Activated T-helper 2 cell treated with anti-CD3 and anti-CD28 coated beads, Interferon-gamma antibody, Interleukin-2, Interleukin-4, amounts not matched to agents 10 μg/mL and 5 μg/mL and 100 μg/mL, durations not matched to agents 14 hours and 24 hours and 36 hours (primary cell): ENCODE results near the gene GRK4. TPM values are rescaled to one million over a fixed set of nuclear protein-coding genes. Genes with fewer than 3 reads are reported as not detected.
"Not testable (repeated sequence)": the region's sequence is repeated elsewhere in the genome, so short reads cannot be mapped to it uniquely, and the experiment has no call there.

Source experiments
- DNase-seq: peaks from one replicate; pipeline ENCODE4 v3.0.0; 2021; ENCODE audit warnings: low spot score
- H3K27ac Mint-ChIP-seq: one replicate; pipeline ENCODE4 v1.8.0; 2021; ENCODE audit warnings: mixed read lengths
- H3K27me3 Mint-ChIP-seq: one replicate; pipeline ENCODE4 v1.8.0; 2021; ENCODE audit warnings: low read depth, mixed read lengths
- H3K36me3 Mint-ChIP-seq: one replicate; pipeline ENCODE4 v1.8.0; 2021; ENCODE audit warnings: low read depth, mixed read lengths
- H3K4me1 Mint-ChIP-seq: one replicate; pipeline ENCODE4 v1.8.0; 2021; ENCODE audit warnings: low read depth, mixed read lengths
- H3K4me3 Mint-ChIP-seq: one replicate; pipeline ENCODE4 v1.8.0; 2021; ENCODE audit warnings: low read depth, mild to moderate bottlenecking, moderate library complexity, mixed read lengths
- H3K9me3 Mint-ChIP-seq: one replicate; pipeline ENCODE4 v1.8.0; 2021; ENCODE audit warnings: mixed read lengths
- intact Hi-C: fragments of 100-400 bp; cut with micrococcal nuclease; formaldehyde crosslinking; loops from one replicate; pipeline ENCODE4 v1.15.1; 2023
- total RNA-seq: library from RNA; stranded (reverse); gene quantifications from 2 replicates; pipeline ENCODE4 v1.2.3, GENCODE V29; 2022

Gene GRK4
- total RNA-seq, 1 donor from 2014 or later = 4.5 TPM

DNA sequence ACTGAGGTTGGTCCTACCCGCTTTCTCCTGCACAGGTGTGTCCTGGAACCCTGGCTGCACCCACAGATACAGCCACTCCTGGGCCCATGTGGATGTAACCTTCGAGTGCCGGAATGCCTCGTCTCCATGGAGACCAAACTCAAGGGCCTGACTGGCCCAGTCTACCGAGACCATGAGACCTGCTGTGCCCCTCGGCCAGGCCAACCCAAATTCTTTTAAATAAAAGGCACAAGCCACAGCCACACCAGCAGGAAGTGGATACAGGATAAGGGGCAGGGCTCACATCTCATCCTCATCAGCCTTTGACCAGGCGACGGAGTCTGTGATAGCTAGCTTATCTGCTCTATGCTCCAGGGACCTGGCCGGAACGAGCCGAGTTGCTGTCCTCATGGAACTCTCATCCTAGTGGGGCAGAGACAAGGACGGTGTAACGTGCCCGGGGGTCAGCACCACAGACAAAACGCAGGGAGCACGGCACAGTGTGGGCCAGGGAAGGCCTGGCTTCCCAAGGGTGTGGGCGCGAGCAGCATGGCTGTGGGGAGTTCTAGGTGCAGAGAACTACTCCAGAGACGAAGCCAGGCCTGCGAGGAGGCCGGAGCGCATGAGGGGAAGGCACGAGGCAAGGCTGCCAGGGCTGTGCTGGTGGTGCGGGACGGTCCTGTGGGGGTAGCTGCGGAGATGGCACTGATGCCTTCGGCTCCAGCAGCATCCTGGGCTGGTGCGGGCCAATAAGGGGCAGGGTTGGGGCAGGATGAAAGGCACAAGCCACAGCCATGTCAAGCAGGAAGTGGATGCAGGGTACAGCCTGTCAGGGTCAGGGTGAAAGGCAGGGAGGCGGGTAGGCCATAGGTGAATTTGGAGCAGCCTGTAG lies 22.9 kb upstream of the GRK4 start:
- Mint-ChIP-seq H3K27ac (no peak overlapping the region), H3K36me3 (peaks cover 91% of the 10 kb centered on the region), H3K9me3 (no peaks in the 10 kb centered on the region), H3K4me3 (no peak overlapping the region), H3K4me1 (peaks cover 44% of the 10 kb centered on the region), H3K27me3 (no peaks in the 10 kb centered on the region)
- intact Hi-C loops = no loop called here
- no peak for DNase-seq

DNA sequence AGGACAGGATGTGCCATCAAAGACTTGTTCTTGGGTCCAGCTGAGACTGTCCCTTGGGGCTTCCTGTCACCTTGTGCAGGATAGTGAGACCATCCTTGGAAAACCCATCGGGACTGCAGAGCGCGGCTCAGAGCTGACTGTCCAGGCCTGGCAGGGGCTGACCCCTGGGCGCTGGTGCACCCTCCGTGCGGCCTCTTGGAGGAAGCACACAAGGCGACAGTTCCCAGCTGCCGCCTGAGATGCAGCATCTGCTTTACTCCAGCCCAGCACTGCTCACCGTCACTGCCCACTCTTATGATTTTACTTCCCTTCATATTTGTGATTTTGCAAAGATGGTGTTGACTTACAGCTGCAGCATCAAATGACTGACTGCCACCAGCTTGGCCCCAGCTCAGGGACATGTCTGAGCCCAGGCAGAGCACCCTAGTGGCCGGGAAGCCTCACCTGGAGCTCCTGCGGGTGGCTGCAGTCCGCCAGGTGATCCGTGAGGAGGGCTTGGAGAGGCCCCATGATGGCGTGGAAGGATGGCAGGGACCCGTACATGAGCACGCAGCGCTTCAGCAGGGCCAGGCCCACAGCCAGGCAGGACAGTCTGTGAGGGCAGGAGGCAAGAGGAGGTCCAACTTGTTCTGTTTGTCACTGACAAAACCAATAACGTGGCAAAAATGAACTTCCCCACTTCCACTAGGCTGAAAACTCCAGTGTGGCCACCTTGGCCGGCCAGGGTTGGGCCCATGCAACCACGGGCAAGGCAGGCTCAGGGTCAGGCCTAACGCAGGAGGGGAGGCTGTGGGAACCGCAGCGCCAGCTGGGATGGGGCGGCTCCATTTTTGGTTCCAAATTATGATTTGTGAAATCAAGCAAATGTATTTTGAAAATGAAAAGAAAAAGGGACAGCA lies 22.0 kb upstream of the GRK4 start:
- Mint-ChIP-seq H3K4me3 (no peak overlapping the region), H3K27me3 (no peaks in the 10 kb centered on the region), H3K9me3 (no peaks in the 10 kb centered on the region), H3K27ac (no peak overlapping the region), H3K4me1 (peaks cover 36% of the 10 kb centered on the region), H3K36me3 (peaks cover 91% of the 10 kb centered on the region)
- no peak for DNase-seq
- intact Hi-C loops = no loop called here

DNA sequence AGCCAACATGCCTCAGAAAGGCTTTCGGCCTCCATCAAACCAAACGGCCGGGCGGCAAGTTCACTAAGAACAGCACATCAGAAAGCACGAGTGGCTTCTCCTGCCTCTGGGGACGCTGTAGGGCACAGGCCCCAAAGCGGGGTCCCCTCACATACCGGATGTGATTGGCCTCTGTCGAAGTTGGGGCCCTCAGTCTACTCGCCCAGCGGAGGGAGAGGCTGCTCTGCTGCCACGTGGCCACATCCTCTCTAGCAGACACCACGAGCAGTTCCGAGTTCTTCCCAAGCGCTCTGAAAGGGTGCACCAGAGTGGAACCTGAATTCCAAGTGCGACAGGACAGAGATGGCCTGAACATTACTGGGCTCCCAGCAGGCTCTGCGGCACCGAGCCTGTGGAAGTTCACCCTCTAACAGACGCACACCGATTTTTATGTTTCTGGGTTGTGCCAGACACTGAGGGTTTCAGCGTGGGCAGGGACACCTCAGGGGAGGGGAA lies 21.3 kb upstream of the GRK4 start:
- no peak for DNase-seq
- H3K4me3 Mint-ChIP-seq = no peak overlapping the region
- peak overlapping the region; percentile 84 for H3K27ac Mint-ChIP-seq
- no peaks in the 10 kb centered on the region for H3K27me3 Mint-ChIP-seq
- H3K4me1 Mint-ChIP-seq = peaks cover 29% of the 10 kb centered on the region
- intact Hi-C loops = no loop called here
- H3K9me3 Mint-ChIP-seq = no peaks in the 10 kb centered on the region
- H3K36me3 Mint-ChIP-seq = peaks cover 90% of the 10 kb centered on the region

DNA sequence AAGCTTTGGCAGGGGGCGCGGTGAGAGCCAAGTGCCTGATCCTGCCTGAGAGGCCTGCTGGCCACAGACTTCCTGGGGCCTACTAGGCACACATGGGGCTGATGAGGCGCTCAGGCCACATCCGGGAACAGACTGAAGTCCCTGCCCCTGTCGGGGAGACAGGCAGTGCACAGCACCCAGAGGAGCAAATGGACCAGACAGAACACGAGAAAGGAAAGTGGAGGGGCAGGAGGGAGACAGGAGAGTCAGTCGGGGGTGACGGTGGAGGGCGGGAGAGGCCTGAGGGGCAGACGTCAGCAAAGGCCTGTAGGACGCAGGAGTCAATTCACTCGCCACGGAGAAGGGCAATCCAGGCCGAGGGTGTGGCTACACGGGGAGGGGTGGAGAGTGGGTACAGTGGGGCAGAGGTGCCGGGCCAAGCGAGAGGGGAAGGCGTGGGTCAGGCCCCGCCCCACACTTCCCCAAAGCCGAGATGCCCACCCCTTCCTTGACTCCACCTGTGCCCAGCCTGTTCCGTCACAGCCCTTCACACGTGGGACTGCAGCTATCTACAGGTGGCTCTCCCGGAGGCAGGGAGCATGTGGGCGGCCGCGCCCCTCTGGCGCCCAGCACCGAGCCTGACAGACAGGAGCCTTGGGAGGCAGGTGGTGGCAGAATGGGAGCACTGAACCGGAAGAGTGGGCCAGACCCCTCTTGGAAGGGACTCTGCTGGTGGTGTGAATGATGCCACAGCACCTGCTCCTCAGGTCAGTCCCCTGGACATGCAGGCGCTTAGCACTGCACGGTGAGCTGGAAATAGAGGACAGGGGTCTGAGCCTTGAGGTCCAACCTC lies 20.6 kb upstream of the GRK4 start:
- H3K9me3 Mint-ChIP-seq = no peaks in the 10 kb centered on the region
- H3K4me1 Mint-ChIP-seq = peaks cover 23% of the 10 kb centered on the region
- no peaks in the 10 kb centered on the region for H3K27me3 Mint-ChIP-seq
- H3K4me3 Mint-ChIP-seq = no peak overlapping the region
- peaks cover 90% of the 10 kb centered on the region for H3K36me3 Mint-ChIP-seq
- no peak for DNase-seq
- peak overlapping the region; percentile 84 for H3K27ac Mint-ChIP-seq
- intact Hi-C loops = no loop called here

DNA sequence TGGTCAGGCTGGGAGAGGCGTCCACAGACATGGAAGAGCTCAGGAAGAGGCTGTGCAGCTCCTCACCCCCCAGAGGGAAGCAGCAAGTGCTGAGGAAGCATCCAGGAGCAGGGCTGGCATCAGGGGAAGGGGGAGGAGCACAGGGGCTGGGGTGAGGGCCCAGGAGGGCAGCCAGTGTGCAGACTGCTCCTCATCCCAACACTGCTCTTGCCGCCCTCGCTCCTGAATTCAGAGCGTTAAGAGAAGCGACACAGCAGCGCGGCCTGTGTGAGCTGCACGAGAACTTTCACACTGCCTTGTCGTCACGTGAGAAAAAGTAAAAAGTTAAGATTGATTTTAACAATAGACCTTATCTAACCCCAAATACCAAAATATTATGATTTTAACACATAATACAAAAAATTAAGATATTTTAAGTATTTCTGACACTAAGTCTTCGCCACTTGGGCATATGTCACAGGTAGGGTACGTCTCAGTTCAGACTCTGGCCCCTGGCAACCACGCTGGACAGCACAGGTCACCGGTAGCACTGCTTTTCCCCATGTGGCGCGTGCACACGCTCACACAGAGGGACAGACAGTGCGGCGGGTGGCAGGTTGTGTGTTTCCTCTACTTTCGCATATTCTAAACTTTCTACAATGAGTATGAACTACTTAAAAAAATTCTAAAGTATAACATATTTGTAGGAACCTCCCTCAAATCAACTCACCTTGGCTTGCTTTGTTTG lies 19.8 kb upstream of the GRK4 start:
- DNase-seq = no peak
- peaks cover 89% of the 10 kb centered on the region for H3K36me3 Mint-ChIP-seq

DNA sequence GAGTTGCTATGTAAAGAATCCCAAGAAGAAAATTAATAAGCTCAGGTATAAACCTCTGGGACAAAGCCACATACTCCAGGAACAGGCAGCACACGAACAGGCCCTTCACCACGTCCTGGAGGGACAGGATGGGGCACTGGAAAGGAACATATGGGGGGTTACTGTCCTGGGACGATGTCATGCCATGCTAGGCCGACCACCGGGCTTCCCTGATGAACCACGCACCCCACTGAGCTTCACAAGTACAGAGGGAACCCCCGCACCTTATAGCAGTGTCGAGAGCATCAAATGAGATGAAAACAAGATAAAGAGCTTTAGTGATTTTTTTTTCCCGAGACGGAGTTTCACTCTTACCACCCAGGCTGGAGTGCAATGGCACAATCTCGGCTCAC lies 19.3 kb upstream of the GRK4 start:
- Mint-ChIP-seq H3K9me3 (no peaks in the 10 kb centered on the region), H3K27me3 (no peaks in the 10 kb centered on the region), H3K4me1 (peaks cover 17% of the 10 kb centered on the region), H3K27ac (no peak overlapping the region), H3K36me3 (peaks cover 89% of the 10 kb centered on the region), H3K4me3 (peak overlapping the region; percentile 5)
- no peak for DNase-seq
- intact Hi-C loops = no loop called here

More for the DNA sequence above, 19.8 kb upstream of the GRK4 start:
- intact Hi-C loops = no loop called here
- Mint-ChIP-seq H3K27ac (no peak overlapping the region), H3K4me3 (no peak overlapping the region), H3K4me1 (peaks cover 21% of the 10 kb centered on the region), H3K27me3 (no peaks in the 10 kb centered on the region), H3K9me3 (no peaks in the 10 kb centered on the region)

DNA sequence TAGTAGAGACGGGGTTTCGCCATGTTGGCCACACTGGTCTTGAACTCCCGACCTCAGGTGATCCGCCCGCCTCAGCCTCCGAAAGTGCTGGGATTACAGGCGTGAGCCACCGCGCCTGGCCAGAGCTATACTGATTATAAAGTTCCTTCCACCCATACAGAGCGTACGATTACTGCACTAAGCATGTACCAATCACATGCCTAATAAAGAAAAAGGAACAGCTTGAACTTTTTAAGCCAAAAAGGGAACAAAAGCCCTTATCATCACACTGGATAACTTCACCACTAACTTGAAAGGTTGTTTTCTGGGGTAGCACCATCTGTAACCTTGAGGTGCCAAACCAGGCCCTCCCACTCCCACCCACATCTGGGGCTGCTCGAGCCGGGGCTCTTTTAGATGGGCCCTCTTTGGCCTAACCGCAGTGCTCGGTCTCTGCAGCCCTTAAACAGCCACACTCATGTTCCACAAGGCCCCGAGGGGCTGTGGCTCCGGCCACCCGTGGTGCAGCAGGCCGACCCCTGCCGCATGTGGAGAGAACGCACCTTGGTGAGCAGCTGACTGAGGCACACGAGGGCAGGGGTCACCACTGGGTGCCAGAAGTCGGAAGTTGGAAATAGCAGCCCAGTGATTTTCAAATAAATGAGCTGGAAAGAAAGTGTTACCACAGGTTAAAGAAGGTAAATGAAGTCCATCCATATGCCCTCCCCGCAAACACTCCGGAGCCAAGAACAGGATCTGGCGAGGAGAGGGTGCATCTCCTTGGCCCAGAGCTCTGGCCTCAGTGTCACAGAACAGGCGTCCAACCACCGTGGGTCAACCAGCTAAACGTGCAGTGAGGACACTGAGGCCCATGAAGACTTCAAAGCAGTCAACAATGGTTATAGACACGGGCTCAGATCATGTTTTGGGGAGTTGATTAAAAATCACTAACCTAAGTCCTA lies 18.5 kb upstream of the GRK4 start:
- intact Hi-C loops = no loop called here
- no peak overlapping the region for H3K27ac Mint-ChIP-seq
- no peaks in the 10 kb centered on the region for H3K9me3 Mint-ChIP-seq
- H3K4me3 Mint-ChIP-seq = no peak overlapping the region
- no peak for DNase-seq
- peaks cover 13% of the 10 kb centered on the region for H3K4me1 Mint-ChIP-seq
- H3K36me3 Mint-ChIP-seq = peaks cover 89% of the 10 kb centered on the region
- no peaks in the 10 kb centered on the region for H3K27me3 Mint-ChIP-seq

DNA sequence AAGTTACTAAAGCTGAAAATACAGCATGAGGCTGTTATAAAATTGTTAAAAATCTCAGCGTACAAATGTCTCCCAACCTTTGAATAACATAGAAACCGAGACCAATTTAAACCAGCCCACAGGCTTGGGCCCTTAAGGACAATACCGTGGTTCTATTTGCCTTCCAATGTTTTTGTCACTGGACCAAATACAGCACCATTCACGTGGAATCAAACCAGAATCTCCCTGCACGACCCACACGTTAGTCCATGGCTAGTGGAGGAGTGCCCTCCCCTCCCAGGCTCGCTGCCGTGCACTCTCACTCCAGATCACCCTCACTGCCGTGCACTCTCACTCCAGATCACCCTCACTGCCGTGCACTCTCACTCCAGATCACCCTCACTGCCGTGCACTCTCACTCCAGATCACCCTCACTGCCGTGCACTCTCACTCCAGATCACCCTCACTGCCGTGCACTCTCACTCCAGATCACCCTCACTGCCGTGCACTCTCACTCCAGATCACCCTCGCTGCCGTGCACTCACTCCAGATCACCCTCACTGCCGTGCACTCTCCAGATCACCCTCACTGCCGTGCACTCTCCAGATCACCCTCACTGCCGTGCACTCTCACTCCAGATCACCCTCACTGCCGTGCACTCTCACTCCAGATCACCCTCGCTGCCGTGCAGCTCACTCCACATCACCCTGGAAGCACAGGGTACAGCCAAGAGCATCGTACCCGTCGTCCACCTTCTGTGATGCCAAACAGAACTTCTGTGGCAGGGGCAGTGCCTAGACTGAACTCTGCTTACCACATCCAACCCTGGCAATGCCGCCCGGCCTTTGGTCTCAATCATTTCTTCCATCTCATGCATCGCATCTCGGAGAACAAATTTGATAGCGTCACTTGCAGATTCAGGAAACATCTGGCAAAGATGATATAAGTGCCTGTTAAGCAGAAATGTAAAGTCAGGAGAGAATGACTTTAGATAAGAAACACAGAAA lies 17.5 kb upstream of the GRK4 start:
- Mint-ChIP-seq H3K27ac (peak overlapping the region; percentile 34), H3K36me3 (peaks cover 90% of the 10 kb centered on the region), H3K4me1 (peaks cover 16% of the 10 kb centered on the region)
- H3K9me3 Mint-ChIP-seq, H3K27me3 Mint-ChIP-seq, intact Hi-C loops, H3K4me3 Mint-ChIP-seq, DNase-seq: not testable (repeated sequence)

DNA sequence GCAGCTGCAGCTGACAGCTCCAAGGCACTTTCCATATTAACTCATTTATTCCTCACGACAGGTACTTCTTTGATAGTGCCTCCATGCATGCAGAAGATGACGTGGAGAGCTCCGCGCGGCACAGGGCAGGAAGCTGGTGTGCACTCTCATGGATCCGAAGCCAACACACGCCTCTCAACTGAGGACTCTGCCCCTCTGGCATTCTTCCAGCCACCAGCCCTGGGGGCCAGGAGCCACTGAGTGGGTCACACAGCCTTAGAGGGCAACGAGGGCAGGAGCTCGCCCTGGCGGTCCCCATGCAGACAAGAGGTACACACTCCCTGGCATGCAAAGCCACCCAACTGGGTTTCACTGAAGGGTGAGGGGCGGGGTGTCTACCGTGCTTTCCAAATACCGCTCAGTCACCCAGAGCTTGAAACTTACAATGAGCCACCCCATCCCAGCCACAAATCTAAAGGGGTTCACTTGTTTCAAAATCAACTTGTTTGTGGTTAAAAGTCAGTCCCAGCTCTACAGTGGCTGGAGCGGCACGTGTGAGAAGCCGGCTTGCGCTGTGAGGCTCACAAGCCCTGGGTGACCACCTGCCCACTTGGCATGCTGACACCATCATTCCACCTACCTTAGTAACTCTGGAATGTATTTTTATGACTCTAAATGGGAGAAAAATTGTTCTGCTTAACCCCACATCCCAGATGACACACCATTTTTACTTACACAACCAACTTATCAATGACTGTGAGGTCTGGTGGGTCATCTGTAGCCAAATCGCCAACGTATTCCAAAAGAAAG lies 16.4 kb upstream of the GRK4 start:
- H3K27ac Mint-ChIP-seq = no peak overlapping the region
- no peaks in the 10 kb centered on the region for H3K9me3 Mint-ChIP-seq
- no peak overlapping the region for H3K4me3 Mint-ChIP-seq
- H3K27me3 Mint-ChIP-seq = no peaks in the 10 kb centered on the region
- H3K36me3 Mint-ChIP-seq = peaks cover 92% of the 10 kb centered on the region
- H3K4me1 Mint-ChIP-seq = peaks cover 22% of the 10 kb centered on the region
- DNase-seq = no peak
- intact Hi-C loops = no loop called here

DNA sequence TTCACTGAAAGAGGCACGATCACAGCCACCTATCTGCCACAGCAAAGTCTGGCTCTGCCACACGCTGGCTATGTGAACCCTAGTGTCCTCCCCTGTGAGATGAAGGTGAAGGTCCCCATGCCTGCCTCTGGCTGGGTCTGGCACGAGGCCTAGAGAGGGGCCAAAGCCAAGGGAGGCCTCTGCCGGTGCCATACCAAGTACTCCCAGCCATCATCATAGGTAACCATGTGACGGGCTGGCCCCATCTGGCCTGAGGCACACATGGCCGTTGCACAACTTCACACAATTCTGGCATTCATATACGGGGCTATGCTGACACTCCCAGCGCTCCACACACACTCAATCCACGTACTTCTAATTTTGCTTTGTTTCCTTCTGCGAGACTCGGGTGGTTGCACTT lies 15.4 kb upstream of the GRK4 start:
- H3K27ac Mint-ChIP-seq = no peak overlapping the region
- peaks cover 93% of the 10 kb centered on the region for H3K36me3 Mint-ChIP-seq
- DNase-seq = no peak
- H3K4me1 Mint-ChIP-seq = peaks cover 20% of the 10 kb centered on the region
- no peaks in the 10 kb centered on the region for H3K27me3 Mint-ChIP-seq
- intact Hi-C loops = no loop called here
- no peaks in the 10 kb centered on the region for H3K9me3 Mint-ChIP-seq
- H3K4me3 Mint-ChIP-seq = no peak overlapping the region
